ENCODE data around the gene AGBL4.

AGBL4 gene

GRCh38 chr1:48530727-48531351 lies 1492.9 kb downstream of the AGBL4 start (continued):
- TF ChIP-seq ZNF354C (tag by site-specific recombination; IDR thresholded peaks at IDR 0.05; ENCODE audit: borderline replicate concordance, low read depth), result no peak
- TF ChIP-seq ZNF555 (tag by site-specific recombination; conservative IDR thresholded peaks at IDR 0.05), result no peak

GRCh38 chr1:48527051-48527450 lies 1496.7 kb downstream of the AGBL4 start:
- ChIA-PET POLR2A (no interaction called here), CTCF (interaction anchor here (0.6 to 1.2 kb wide), 5 partner anchors 24 to 418 kb away, joined by 3 to 7 read pairs (median 3); no protein-coding TSS in a partner anchor)
- no peaks in the 10 kb centered on the region for H3K4me1 ChIP-seq (ENCODE audit: control insufficient read depth, insufficient read depth, low read length)
- TF ChIP-seq ZNF488 (tag by site-specific recombination; IDR thresholded peaks at IDR 0.05) (no peak), ZNF362 (tag by site-specific recombination; IDR thresholded peaks at IDR 0.05) (no peak)
- H3K27ac ChIP-seq (ENCODE audit: extremely low read depth, low read depth, low read length), result no peak overlapping the region
- no peak overlapping the region for H3K4me3 ChIP-seq (ENCODE audit: low read depth, low read length)
- no peaks in the 10 kb centered on the region for H3K36me3 ChIP-seq (ENCODE audit: control insufficient read depth in 2 of 2, insufficient read depth in 1 of 2, low read length in 2 of 2)
- H3K9me3 ChIP-seq (ENCODE audit: control insufficient read depth, insufficient read depth, low read depth, low read length), result no peaks in the 10 kb centered on the region

- Histone ChIP-seq H3K9me3 (ENCODE audit: control insufficient read depth, insufficient read depth, low read depth, low read length) (no peaks in the 10 kb centered on the region), H3K36me3 (ENCODE audit: control insufficient read depth in 2 of 2, insufficient read depth in 1 of 2, low read length in 2 of 2) (no peaks in the 10 kb centered on the region), H3K4me1 (ENCODE audit: control insufficient read depth, insufficient read depth, low read length) (no peaks in the 10 kb centered on the region), H3K4me3 (ENCODE audit: low read depth, low read length) (no peak overlapping the region), H3K27ac (ENCODE audit: extremely low read depth, low read depth, low read length) (no peak overlapping the region)
- ChIA-PET POLR2A (no interaction called here), CTCF (interaction anchor here (1.2 kb wide), 1 partner anchor 75 kb away, joined by 5 read pairs; no protein-coding TSS in a partner anchor)
- TF ChIP-seq OVOL3 (tag by site-specific recombination; IDR thresholded peaks at IDR 0.05) (no peak), ZNF677 (tag by site-specific recombination; IDR thresholded peaks at IDR 0.05) (no peak), ZNF530 (tag by site-specific recombination; IDR thresholded peaks at IDR 0.05; ENCODE audit: low read depth) (no peak), ATF2 (tag by site-specific recombination; IDR thresholded peaks at IDR 0.05; ENCODE audit: low read depth) (peak; percentile 37), ZNF18 (tag by site-specific recombination; IDR thresholded peaks at IDR 0.05) (no peak), ZFP69B (tag by site-specific recombination; IDR thresholded peaks at IDR 0.05) (0 out of 2 replicates have a peak, but pooled peaks have one; percentile 19), PRDM2 (tag by site-specific recombination; IDR thresholded peaks at IDR 0.05; ENCODE audit: borderline replicate concordance) (no peak), ZBTB7A (tag by site-specific recombination; IDR thresholded peaks at IDR 0.05; ENCODE audit: low read depth) (no peak), ZSCAN16 (tag by site-specific recombination; IDR thresholded peaks at IDR 0.05) (no peak), ZSCAN4 (tag by site-specific recombination; IDR thresholded peaks at IDR 0.05) (no peak), ZNF280C (tag by site-specific recombination; IDR thresholded peaks at IDR 0.05) (no peak)
Measured at GRCh38 chr1:48526008-48526710, 1497.6 kb downstream of the AGBL4 start.

Data from HEK293 (cell line).